Measurements from ENCODE around the gene ARHGAP6.

DNA sequence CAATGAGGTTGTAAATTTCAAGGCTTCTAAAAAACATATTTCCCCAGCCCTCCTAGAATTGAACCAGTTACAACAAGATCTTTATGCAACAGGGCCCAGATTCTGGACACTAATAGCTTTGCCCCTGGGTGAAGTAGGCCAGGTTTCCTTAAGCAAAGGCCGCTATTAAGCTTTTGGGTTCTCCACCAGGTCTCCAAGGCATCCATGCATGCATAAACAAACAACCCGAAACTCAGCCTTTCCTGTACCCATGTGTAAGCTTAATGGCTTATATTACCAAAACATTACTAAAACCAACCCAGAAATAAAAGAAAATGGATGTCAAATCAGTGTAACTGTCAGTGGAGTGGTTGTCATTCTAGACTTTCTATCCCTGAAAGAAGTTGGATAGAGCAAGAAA is 137.1 kb downstream of the ARHGAP6 start:
- TF ChIP-seq EZH2 (IDR thresholded peaks at IDR 0.05) (no peak), POLR2A (IDR thresholded peaks at IDR 0.05; ENCODE audit: borderline replicate concordance, extremely low read depth, insufficient read depth, insufficient read length) (no peak), TCF7L2 (IDR thresholded peaks at IDR 0.05; ENCODE audit: borderline replicate concordance, extremely low read depth, insufficient read depth, insufficient read length) (no peak), FOSL1 (IDR thresholded peaks at IDR 0.05; ENCODE audit: low read depth) (no peak), ZNF274 (IDR thresholded peaks at IDR 0.05; ENCODE audit: low read depth, low read length) (no peak), SIN3A (IDR thresholded peaks at IDR 0.05; ENCODE audit: low read depth) (no peak), SP1 (IDR thresholded peaks at IDR 0.05; ENCODE audit: low read depth) (no peak), CEBPB (IDR thresholded peaks at IDR 0.05; ENCODE audit: low read depth) (no peak), RAD21 (IDR thresholded peaks at IDR 0.05; ENCODE audit: low read depth) (no peak), SRF (IDR thresholded peaks at IDR 0.05; ENCODE audit: low read depth) (no peak)
- TF ChIP-seq, protein P1, sequence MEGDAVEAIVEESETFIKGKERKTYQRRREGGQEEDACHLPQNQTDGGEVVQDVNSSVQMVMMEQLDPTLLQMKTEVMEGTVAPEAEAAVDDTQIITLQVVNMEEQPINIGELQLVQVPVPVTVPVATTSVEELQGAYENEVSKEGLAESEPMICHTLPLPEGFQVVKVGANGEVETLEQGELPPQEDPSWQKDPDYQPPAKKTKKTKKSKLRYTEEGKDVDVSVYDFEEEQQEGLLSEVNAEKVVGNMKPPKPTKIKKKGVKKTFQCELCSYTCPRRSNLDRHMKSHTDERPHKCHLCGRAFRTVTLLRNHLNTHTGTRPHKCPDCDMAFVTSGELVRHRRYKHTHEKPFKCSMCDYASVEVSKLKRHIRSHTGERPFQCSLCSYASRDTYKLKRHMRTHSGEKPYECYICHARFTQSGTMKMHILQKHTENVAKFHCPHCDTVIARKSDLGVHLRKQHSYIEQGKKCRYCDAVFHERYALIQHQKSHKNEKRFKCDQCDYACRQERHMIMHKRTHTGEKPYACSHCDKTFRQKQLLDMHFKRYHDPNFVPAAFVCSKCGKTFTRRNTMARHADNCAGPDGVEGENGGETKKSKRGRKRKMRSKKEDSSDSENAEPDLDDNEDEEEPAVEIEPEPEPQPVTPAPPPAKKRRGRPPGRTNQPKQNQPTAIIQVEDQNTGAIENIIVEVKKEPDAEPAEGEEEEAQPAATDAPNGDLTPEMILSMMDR (IDR thresholded peaks at IDR 0.05 in 2 of 3, conservative IDR thresholded peaks at IDR 0.05 in 1 of 3; ENCODE audit: borderline replicate concordance in 1 of 3, insufficient read depth in 1 of 3, low read depth in 2 of 3, low read length in 2 of 3), result no peak
- TF ChIP-seq, protein P2, sequence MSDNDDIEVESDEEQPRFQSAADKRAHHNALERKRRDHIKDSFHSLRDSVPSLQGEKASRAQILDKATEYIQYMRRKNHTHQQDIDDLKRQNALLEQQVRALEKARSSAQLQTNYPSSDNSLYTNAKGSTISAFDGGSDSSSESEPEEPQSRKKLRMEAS (IDR thresholded peaks at IDR 0.05), result no peak
- TF ChIP-seq, protein P3, sequence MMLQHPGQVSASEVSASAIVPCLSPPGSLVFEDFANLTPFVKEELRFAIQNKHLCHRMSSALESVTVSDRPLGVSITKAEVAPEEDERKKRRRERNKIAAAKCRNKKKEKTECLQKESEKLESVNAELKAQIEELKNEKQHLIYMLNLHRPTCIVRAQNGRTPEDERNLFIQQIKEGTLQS (IDR thresholded peaks at IDR 0.05), result no peak

All from HCT116 (cell line).